Psoas muscle (tissue), 8 donors: ENCODE results near the gene CEL. TPM values are rescaled to one million over a fixed set of nuclear protein-coding genes. Genes with fewer than 3 reads are reported as not detected.
"Not testable (repeated sequence)": the region's sequence is repeated elsewhere in the genome, so short reads cannot be mapped to it uniquely, and the experiment has no call there.

Source experiments
- ATAC-seq, 4 donors: fragments of 200-7000 bp; cut with Tn5 transposase; one replicate each; pipeline ENCODE4 v1.9.1; 2020; ENCODE audit warnings: moderate library complexity in 3 of 4, mild to moderate bottlenecking in 2 of 4
- DNase-seq, 2 donors: peaks; one replicate each; pipeline ENCODE4 v3.0.0-alpha.2; 2020
- H3K27ac ChIP-seq: fragments of 200-600 bp; one replicate; pipeline ENCODE4 v1.8.0; 2022
- H3K27me3 ChIP-seq, 3 donors: fragments of 200-600 bp in 1 of 3; one replicate each; pipeline versions ENCODE4 v1.6.1 to v1.8.0; 2013 to 2022; ENCODE audit warnings: low read length in 2 of 3, mild to moderate bottlenecking in 2 of 3, moderate library complexity in 1 of 3; ENCODE audit not compliant: insufficient read depth in 3 of 3
- H3K36me3 ChIP-seq, 2 donors: fragments of 200-600 bp in 1 of 2; one replicate each; pipeline versions ENCODE4 v1.6.1 to v1.8.0; 2013 to 2022; ENCODE audit warnings: low read depth in 1 of 2, mild to moderate bottlenecking in 1 of 2, moderate library complexity in 1 of 2; ENCODE audit not compliant: insufficient read depth in 1 of 2
- H3K4me1 ChIP-seq: fragments of 200-600 bp; one replicate; pipeline ENCODE4 v1.8.0; 2022
- H3K4me3 ChIP-seq: fragments of 200-600 bp; one replicate; pipeline ENCODE4 v1.8.0; 2022; ENCODE audit warnings: mild to moderate bottlenecking
- H3K9me3 ChIP-seq: fragments of 200-600 bp; one replicate; pipeline ENCODE4 v1.8.0; 2022
- WGBS, 3 donors: extraction: QIAGEN DNeasy Blood & Tissue Kit; methylation state at CpG; one replicate each; pipeline versions ENCODE4 v1.1.6 to v1.1.7; 2013; 5-methylcytosine and 5-hydroxymethylcytosine counted together
- intact Hi-C, 2 donors: fragments of 100-400 bp; cut with DNase I; formaldehyde crosslinking; loops; one replicate each; pipeline versions ENCODE4 v1.11.0 to v1.14.2; 2022
- polyA plus RNA-seq, 3 donors: library from polyadenylated mRNA; stranded (reverse); fragments of 200-250 nt; gene quantifications; one replicate each; pipeline ENCODE4 v1.2.3, GENCODE V29; 2013
- total RNA-seq, 4 donors: library from RNA; stranded (reverse); fragmentation: NEBNext Ultra II Directional in 2 of 4; extraction: Animal tissue kit (Norgen Biotek cat#: 25700) in 2 of 4; gene quantifications; one replicate each; pipeline versions ENCODE4 v1.2.1 to v1.2.4, GENCODE V29; 2021 to 2023
- TF ChIP-seq, protein P1 (sequence below): fragments of 200-600 bp; IDR thresholded peaks from one replicate; pipeline ENCODE4 v1.8.0; 2022; ENCODE audit warnings: antibody characterized with exemption
- donor health status: healthy with polysubstance abuse.
- donor health status: DM: no; HTN: no; CAD: no; lungs with moderate emphysema.
- donor health status: Bipolar disorder and iron deficiency.
- donor health status: healthy.
- donor health status: DM: yes; HTN: yes; CAD: no.
- donor health status: DM: no; HTN: no; CAD: no.
- donor health status: DM: no; HTN: no; CAD: no.
- donor health status: DM: yes; HTN: yes; CAD: no.

CEL gene
- total and polyA plus RNA-seq, 7 donors = 0.10 to 2.0 (median 0.42) TPM

DNA sequence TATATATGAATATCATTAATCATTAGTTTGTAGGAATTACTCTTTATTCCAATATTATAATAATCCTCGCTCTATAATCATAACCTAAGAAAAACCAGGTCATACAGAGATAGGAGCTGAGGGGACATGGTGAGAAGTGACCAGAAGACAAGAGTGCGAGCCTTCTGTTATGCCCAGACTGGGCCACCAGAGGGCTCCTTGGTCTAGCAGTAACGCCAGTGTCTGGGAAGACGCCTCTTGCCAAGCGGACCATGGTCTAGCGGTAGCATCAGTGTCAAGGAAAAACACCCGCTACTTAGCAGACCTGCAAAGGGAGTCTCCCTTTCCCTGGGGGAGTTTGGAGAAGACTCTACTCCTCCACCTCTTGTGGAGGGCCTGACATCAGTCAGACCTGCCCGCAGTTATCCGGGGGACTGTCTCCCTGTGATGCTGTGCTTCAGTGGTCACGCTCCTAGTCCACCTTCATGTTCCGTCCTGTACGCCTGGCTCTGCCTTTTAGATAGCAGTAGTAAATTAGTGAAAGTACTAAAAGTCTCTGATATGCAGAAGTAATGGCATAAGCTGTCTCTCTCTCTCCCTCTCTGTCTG is 20.8 kb upstream of the CEL start:
- peaks cover 0 to 44% of the 10 kb centered on the region in 2 donors for H3K36me3 ChIP-seq

DNA sequence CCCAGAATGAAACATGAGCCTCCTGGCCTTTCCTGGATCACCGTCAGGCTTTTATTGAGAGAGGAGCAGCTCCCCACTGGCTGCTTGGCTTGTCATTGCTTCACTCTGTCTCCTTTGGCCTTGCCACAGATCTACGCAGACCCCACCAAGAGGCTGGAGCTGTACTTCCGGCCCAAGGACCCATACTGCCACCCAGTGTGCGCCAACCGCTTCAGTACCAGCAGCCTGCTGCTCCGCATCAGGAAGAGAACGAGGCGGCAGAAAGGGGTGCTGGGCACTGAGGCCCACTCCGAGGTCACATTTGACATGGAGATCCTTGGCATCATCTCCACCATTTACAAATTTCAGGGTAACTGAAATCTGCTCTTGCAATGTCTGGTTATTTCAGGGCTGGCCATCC is 19.8 kb upstream of the CEL start:
- H3K36me3 ChIP-seq = peaks cover 0 to 54% of the 10 kb centered on the region in 2 donors
- no peak for DNase-seq

More for the DNA sequence above, 20.8 kb upstream of the CEL start:
- TF ChIP-seq, protein P1, sequence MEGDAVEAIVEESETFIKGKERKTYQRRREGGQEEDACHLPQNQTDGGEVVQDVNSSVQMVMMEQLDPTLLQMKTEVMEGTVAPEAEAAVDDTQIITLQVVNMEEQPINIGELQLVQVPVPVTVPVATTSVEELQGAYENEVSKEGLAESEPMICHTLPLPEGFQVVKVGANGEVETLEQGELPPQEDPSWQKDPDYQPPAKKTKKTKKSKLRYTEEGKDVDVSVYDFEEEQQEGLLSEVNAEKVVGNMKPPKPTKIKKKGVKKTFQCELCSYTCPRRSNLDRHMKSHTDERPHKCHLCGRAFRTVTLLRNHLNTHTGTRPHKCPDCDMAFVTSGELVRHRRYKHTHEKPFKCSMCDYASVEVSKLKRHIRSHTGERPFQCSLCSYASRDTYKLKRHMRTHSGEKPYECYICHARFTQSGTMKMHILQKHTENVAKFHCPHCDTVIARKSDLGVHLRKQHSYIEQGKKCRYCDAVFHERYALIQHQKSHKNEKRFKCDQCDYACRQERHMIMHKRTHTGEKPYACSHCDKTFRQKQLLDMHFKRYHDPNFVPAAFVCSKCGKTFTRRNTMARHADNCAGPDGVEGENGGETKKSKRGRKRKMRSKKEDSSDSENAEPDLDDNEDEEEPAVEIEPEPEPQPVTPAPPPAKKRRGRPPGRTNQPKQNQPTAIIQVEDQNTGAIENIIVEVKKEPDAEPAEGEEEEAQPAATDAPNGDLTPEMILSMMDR = peak; percentile 63
- H3K4me1 ChIP-seq = peaks cover 13% of the 10 kb centered on the region
- intact Hi-C loops = loop anchor here in 1 of 2 donors (10.0 kb wide), 1 partner anchor 294 kb away; the partner anchor contains the start of gene SURF6
- not testable (repeated sequence) for H3K9me3 ChIP-seq, H3K27ac ChIP-seq, H3K27me3 ChIP-seq, H3K4me3 ChIP-seq
- ATAC-seq (peak in 1 of 4 donors; percentile 43), DNase-seq (peak; percentile 59 to 77)
- WGBS, 3 donors = 83 to 93% (median 83%) methylated on average over 12 of the region's 12 CpGs

GRCh38 chr9:133042676-133043075 is 19.1 kb upstream of the CEL start:
- TF ChIP-seq, protein P1 = no peak
- DNase-seq (no peak), ATAC-seq (no peak)
- Histone ChIP-seq H3K27ac (no peak overlapping the region), H3K9me3 (no peaks in the 10 kb centered on the region), H3K27me3 (no peaks in the 10 kb centered on the region), H3K36me3 (peaks cover 0 to 61% of the 10 kb centered on the region in 2 donors), H3K4me1 (peaks cover 9% of the 10 kb centered on the region), H3K4me3 (no peak overlapping the region)
- 49 to 72% (median 65%) methylated on average over 8 of the region's 8 CpGs for WGBS, 3 donors
- intact Hi-C loops = loop anchor here in 1 of 2 donors (10.0 kb wide), 1 partner anchor 292 kb away; the partner anchor contains the start of gene SURF6

More for the DNA sequence above, 19.8 kb upstream of the CEL start:
- Histone ChIP-seq H3K4me1 (peaks cover 9% of the 10 kb centered on the region), H3K27me3 (no peaks in the 10 kb centered on the region), H3K4me3 (no peak overlapping the region), H3K9me3 (no peaks in the 10 kb centered on the region), H3K27ac (no peak overlapping the region)
- ATAC-seq = no peak
- TF ChIP-seq, protein P1 = no peak
- WGBS, 3 donors = 85 to 92% (median 88%) methylated on average over 9 of the region's 9 CpGs
- intact Hi-C loops = loop anchor here in 1 of 2 donors (10.0 kb wide), 1 partner anchor 293 kb away; the partner anchor contains the start of gene SURF6

DNA sequence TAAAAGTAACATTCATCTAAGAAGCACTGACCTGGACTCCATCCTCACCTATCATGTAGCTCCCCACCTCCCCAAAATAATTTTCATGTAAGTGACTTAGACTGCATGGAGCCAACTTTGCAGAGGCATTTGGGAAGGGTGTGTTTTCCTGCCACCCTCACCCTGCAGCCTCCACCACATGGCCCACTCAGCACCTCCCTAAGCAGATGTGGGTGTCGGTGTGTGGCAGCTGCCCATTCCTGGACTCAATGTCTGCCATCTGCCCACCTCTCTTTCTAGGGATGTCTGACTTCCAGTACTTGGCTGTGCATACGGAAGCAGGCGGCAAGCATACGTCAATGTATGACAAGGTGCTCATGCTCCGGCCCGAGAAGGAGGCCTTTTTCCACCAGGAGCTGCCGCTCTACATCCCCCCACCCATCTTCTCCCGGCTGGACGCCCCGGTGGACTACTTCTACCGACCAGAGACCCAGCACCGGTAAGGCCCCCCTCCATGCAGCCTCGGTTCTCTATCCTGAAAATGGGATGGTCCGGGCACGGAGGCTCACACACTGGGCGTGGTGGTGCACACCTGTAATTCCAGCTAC is 18.2 kb upstream of the CEL start:
- DNase-seq (no peak), ATAC-seq (no peak)
- H3K9me3 ChIP-seq = no peaks in the 10 kb centered on the region
- 91 to 94% (median 91%) methylated on average over 16 of the region's 16 CpGs for WGBS, 3 donors
- H3K4me3 ChIP-seq = no peak overlapping the region
- intact Hi-C loops = loop anchor here in 1 of 2 donors (10.0 kb wide), 1 partner anchor 291 kb away; the partner anchor contains the start of gene SURF6
- TF ChIP-seq, protein P1 = no peak
- no peak overlapping the region for H3K27ac ChIP-seq
- peaks cover 0 to 66% of the 10 kb centered on the region in 2 donors for H3K36me3 ChIP-seq
- H3K27me3 ChIP-seq = no peaks in the 10 kb centered on the region
- peaks cover 9% of the 10 kb centered on the region for H3K4me1 ChIP-seq
